Naive B cell (primary cell): ENCODE measurements around the gene CALHM4. TPM values are rescaled to one million over a fixed set of nuclear protein-coding genes. Genes with fewer than 3 reads are reported as not detected.

ENCODE experiments used
- ATAC-seq, 2 donors: fragments of 150-1000 bp; cut with Tn5 transposase; 2 replicates each; pipeline ENCODE4 v1.10.0; 2021; ENCODE audit warnings: low read depth in 2 of 2, mild to moderate bottlenecking in 2 of 2, moderate library complexity in 2 of 2
- DNase-seq: peaks from one replicate; pipeline ENCODE4 v3.0.0; 2022
- H3K27ac Mint-ChIP-seq, 6 donors: one replicate each; pipeline ENCODE4 v1.8.0; 2020 to 2022; ENCODE audit warnings: mild to moderate bottlenecking in 6 of 6, mixed read lengths in 6 of 6, moderate library complexity in 5 of 6, inconsistent platforms in 2 of 6
- H3K27me3 Mint-ChIP-seq, 3 donors: one replicate each; pipeline ENCODE4 v1.8.0; 2021 to 2022; ENCODE audit warnings: mixed read lengths in 3 of 3, mild to moderate bottlenecking in 1 of 3
- H3K36me3 Mint-ChIP-seq, 2 donors: one replicate each; pipeline ENCODE4 v1.8.0; 2020 to 2022; ENCODE audit warnings: mixed read lengths in 2 of 2, inconsistent platforms in 1 of 2, mild to moderate bottlenecking in 1 of 2
- H3K4me1 Mint-ChIP-seq, 3 donors: one replicate each; pipeline ENCODE4 v1.8.0; 2020 to 2022; ENCODE audit warnings: mixed read lengths in 3 of 3, inconsistent platforms in 1 of 3, mild to moderate bottlenecking in 1 of 3, moderate library complexity in 1 of 3
- H3K4me3 Mint-ChIP-seq, 8 donors: one replicate each; pipeline ENCODE4 v1.8.0; 2020 to 2022; ENCODE audit warnings: mild to moderate bottlenecking in 8 of 8, mixed read lengths in 8 of 8, moderate library complexity in 8 of 8, inconsistent platforms in 2 of 8
- H3K9me3 Mint-ChIP-seq, 7 donors: one replicate each; pipeline ENCODE4 v1.8.0; 2020 to 2022; ENCODE audit warnings: mixed read lengths in 7 of 7, mild to moderate bottlenecking in 5 of 7, inconsistent platforms in 2 of 7, moderate library complexity in 1 of 7
- polyA plus RNA-seq, 6 donors: library from polyadenylated mRNA; unstranded; fragments of 300-500 nt; fragmentation: Illumina TruSeq; gene quantifications; one replicate each; pipeline ENCODE4 v1.2.3, GENCODE V29; 2021; ENCODE audit warnings: low read depth in 6 of 6

CALHM4 gene
- under 1 TPM in 1 of 6 donors, not detected in 5; 0.32 TPM for polyA plus RNA-seq

GRCh38 chr6:116553451-116553850, at the start of gene CALHM4:
Gene CALHM4 (plus strand): TSS chr6:116553751. CDS start chr6:116553794, 43 bp downstream.
- Mint-ChIP-seq H3K4me3 (no peak within 1 kb of the TSS), H3K36me3 (no peaks in the 10 kb centered on the region), H3K27ac (no peak within 1 kb of the TSS), H3K27me3 (peaks cover 3 to 25% (median 18%) of the 10 kb centered on the region in 3 donors), H3K4me1 (no peaks in the 10 kb centered on the region), H3K9me3 (no peaks in the 10 kb centered on the region)
- DNase-seq (no peak), ATAC-seq (no peak)

GRCh38 chr6:116507324-116507723, 46.2 kb upstream of the CALHM4 start:
- Mint-ChIP-seq H3K36me3 (peaks cover 0 to 10% of the 10 kb centered on the region in 2 donors), H3K27ac (no peak overlapping the region), H3K27me3 (no peaks in the 10 kb centered on the region), H3K9me3 (peaks cover 0 to 29% (median 11%) of the 10 kb centered on the region in 7 donors), H3K4me3 (peak overlapping the region in 1 of 8 donors; percentile 34), H3K4me1 (peaks cover 8 to 22% (median 16%) of the 10 kb centered on the region in 3 donors)
- ATAC-seq = no peak
- DNase-seq = no peak

- Mint-ChIP-seq H3K4me3 (no peak overlapping the region), H3K9me3 (peaks cover 0 to 17% (median 5%) of the 10 kb centered on the region in 7 donors), H3K36me3 (peaks cover 0 to under 1% of the 10 kb centered on the region in 2 donors), H3K27ac (no peak overlapping the region), H3K4me1 (peaks cover 8 to 22% (median 16%) of the 10 kb centered on the region in 3 donors), H3K27me3 (no peaks in the 10 kb centered on the region)
- DNase-seq (no peak), ATAC-seq (no peak)
Measured at GRCh38 chr6:116508527-116508926, 45.0 kb upstream of the CALHM4 start.

- peaks cover 0 to 11% (median 2%) of the 10 kb centered on the region in 7 donors for H3K9me3 Mint-ChIP-seq
Measured at GRCh38 chr6:116511424-116512110, 42.0 kb upstream of the CALHM4 start, which contains the start of gene CALHM5. Gene CALHM5 (plus strand): TSS chr6:116511639. CDS start chr6:116511697, 58 bp downstream.

GRCh38 chr6:116512111-116512559, 41.4 kb upstream of the CALHM4 start:
- Mint-ChIP-seq H3K27me3 (no peaks in the 10 kb centered on the region), H3K4me1 (peaks cover 5 to 11% (median 10%) of the 10 kb centered on the region in 3 donors), H3K4me3 (no peak overlapping the region), H3K36me3 (no peaks in the 10 kb centered on the region), H3K27ac (no peak overlapping the region), H3K9me3 (peaks cover 0 to 11% (median 2%) of the 10 kb centered on the region in 7 donors)
- peak in 1 of 2 donors; percentile 43 for ATAC-seq
- DNase-seq = no peak

More at GRCh38 chr6:116511424-116512110, 42.0 kb upstream of the CALHM4 start, which contains the start of gene CALHM5:
- no peak within 1 kb of the TSS for H3K4me3 Mint-ChIP-seq
- H3K27ac Mint-ChIP-seq = peak within 1 kb of the TSS in 1 of 6 donors; percentile 5
- DNase-seq (no peak), ATAC-seq (no peak)
- H3K36me3 Mint-ChIP-seq = no peaks in the 10 kb centered on the region
- peaks cover 5 to 11% (median 10%) of the 10 kb centered on the region in 3 donors for H3K4me1 Mint-ChIP-seq
- H3K27me3 Mint-ChIP-seq = no peaks in the 10 kb centered on the region

GRCh38 chr6:116512734-116513133, 40.8 kb upstream of the CALHM4 start:
- Mint-ChIP-seq H3K27me3 (no peaks in the 10 kb centered on the region), H3K4me3 (no peak overlapping the region), H3K4me1 (peaks cover 5 to 11% (median 10%) of the 10 kb centered on the region in 3 donors), H3K9me3 (peaks cover 0 to 10% (median 2%) of the 10 kb centered on the region in 7 donors), H3K36me3 (no peaks in the 10 kb centered on the region), H3K27ac (no peak overlapping the region)
- DNase-seq (no peak), ATAC-seq (no peak)

GRCh38 chr6:116513224-116513875, 40.2 kb upstream of the CALHM4 start:
- Mint-ChIP-seq H3K36me3 (no peaks in the 10 kb centered on the region), H3K27me3 (no peaks in the 10 kb centered on the region), H3K27ac (peak overlapping the region in 1 of 6 donors; percentile 1), H3K9me3 (peaks cover 0 to 9% (median 2%) of the 10 kb centered on the region in 7 donors), H3K4me3 (no peak overlapping the region), H3K4me1 (peaks cover 5 to 11% (median 10%) of the 10 kb centered on the region in 3 donors)
- DNase-seq = no peak
- ATAC-seq = no peak

- Mint-ChIP-seq H3K27me3 (no peaks in the 10 kb centered on the region), H3K4me1 (peaks cover 5 to 11% (median 10%) of the 10 kb centered on the region in 3 donors), H3K36me3 (no peaks in the 10 kb centered on the region), H3K4me3 (no peak overlapping the region), H3K27ac (peak overlapping the region in 1 of 6 donors; percentile 50), H3K9me3 (peaks cover 0 to 7% (median 0%) of the 10 kb centered on the region in 7 donors)
- ATAC-seq (peak in 1 of 2 donors; percentile 64), DNase-seq (no peak)
Measured at GRCh38 chr6:116514111-116514510, 39.4 kb upstream of the CALHM4 start.

GRCh38 chr6:116515141-116515540, 38.4 kb upstream of the CALHM4 start:
- H3K4me3 Mint-ChIP-seq = no peak overlapping the region
- no peak overlapping the region for H3K27ac Mint-ChIP-seq
- no peaks in the 10 kb centered on the region for H3K36me3 Mint-ChIP-seq
- ATAC-seq (no peak), DNase-seq (no peak)
- H3K9me3 Mint-ChIP-seq = no peaks in the 10 kb centered on the region
- peaks cover 5 to 11% (median 10%) of the 10 kb centered on the region in 3 donors for H3K4me1 Mint-ChIP-seq
- no peaks in the 10 kb centered on the region for H3K27me3 Mint-ChIP-seq

GRCh38 chr6:116518621-116519368, 34.8 kb upstream of the CALHM4 start:
- Mint-ChIP-seq H3K4me3 (no peak overlapping the region), H3K9me3 (peaks cover 0 to 4% (median 0%) of the 10 kb centered on the region in 7 donors), H3K27me3 (no peaks in the 10 kb centered on the region), H3K36me3 (no peaks in the 10 kb centered on the region), H3K27ac (no peak overlapping the region), H3K4me1 (peaks cover 4 to 8% (median 5%) of the 10 kb centered on the region in 3 donors)
- DNase-seq = no peak
- no peak for ATAC-seq

- Mint-ChIP-seq H3K4me1 (peaks cover 0 to 4% (median 0%) of the 10 kb centered on the region in 3 donors), H3K27me3 (no peaks in the 10 kb centered on the region), H3K36me3 (no peaks in the 10 kb centered on the region), H3K27ac (no peak overlapping the region), H3K9me3 (peaks cover 0 to 4% (median 0%) of the 10 kb centered on the region in 7 donors), H3K4me3 (no peak overlapping the region)
- no peak for ATAC-seq
- no peak for DNase-seq
Measured at GRCh38 chr6:116522896-116523295, 30.7 kb upstream of the CALHM4 start.

- H3K4me1 Mint-ChIP-seq = peaks cover 0 to 4% (median 0%) of the 10 kb centered on the region in 3 donors
- no peaks in the 10 kb centered on the region for H3K27me3 Mint-ChIP-seq
- no peaks in the 10 kb centered on the region for H3K36me3 Mint-ChIP-seq
- peaks cover 0 to 4% (median 0%) of the 10 kb centered on the region in 7 donors for H3K9me3 Mint-ChIP-seq
- H3K27ac Mint-ChIP-seq = no peak overlapping the region
- H3K4me3 Mint-ChIP-seq = no peak overlapping the region
- ATAC-seq = no peak
- no peak for DNase-seq
Measured at GRCh38 chr6:116524236-116524635, 29.3 kb upstream of the CALHM4 start.

GRCh38 chr6:116528133-116528532, 25.4 kb upstream of the CALHM4 start:
- ATAC-seq (no peak), DNase-seq (no peak)
- H3K27ac Mint-ChIP-seq = no peak overlapping the region
- no peak overlapping the region for H3K4me3 Mint-ChIP-seq
- no peaks in the 10 kb centered on the region for H3K36me3 Mint-ChIP-seq
- H3K27me3 Mint-ChIP-seq = peaks cover 0 to 5% (median 0%) of the 10 kb centered on the region in 3 donors
- H3K9me3 Mint-ChIP-seq = no peaks in the 10 kb centered on the region
- peaks cover 2 to 6% (median 4%) of the 10 kb centered on the region in 3 donors for H3K4me1 Mint-ChIP-seq
